Stimulated activated CD8-positive, alpha-beta memory T cell treated with anti-CD3 and anti-CD28 coated beads, Interleukin-12 subunit alpha, Interleukin-12 subunit beta, amount 100 ng/mL, for 24 hours (primary cell): ENCODE measurements around the gene RPL27A.

Source experiments
- DNase-seq: peaks from one replicate; pipeline ENCODE4 v3.0.0-alpha.2; 2020; ENCODE audit errors: extremely low read depth

Gene RPL27A

DNA sequence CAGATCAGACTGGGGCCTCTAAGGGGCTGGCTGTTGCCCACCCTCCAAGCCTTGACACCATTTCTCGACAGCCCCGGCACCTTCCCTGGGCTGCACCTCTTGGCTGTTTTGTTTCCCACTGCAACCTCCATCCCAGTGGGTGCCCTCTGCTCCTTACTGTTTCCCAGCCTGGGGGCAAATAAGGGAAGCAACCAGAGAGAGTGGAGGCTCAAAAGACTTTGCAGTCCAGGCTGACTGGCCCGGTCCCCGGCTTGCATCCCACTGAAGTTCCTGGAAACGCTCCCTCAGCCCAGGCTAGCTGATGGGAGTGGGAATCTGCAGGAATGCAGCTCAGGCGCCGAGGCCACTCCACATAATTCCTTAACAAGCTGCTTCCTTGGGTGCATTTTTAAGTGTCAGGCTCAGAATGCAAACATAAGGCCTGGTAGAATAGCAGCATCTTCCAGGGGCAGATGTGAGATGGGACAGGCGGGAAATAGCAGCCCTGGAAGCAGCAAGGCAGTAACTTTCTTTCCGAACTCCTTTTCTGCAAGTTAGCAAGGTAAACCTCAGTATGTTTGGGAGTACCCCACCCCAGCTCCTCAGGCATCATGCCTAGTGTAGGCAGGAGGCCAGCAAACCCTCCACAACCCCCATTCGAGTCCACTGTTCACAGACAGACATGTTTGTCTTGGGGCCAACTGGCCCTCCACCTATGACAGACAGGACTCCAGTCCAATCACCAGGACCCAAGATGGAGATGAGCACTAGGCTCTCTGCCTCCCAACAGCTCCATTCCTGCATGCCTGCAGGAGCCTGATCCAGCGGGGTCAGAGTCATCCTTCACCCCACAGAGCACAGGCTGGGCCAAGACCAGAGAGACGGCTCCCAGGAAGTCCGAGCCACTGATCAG lies 39.3 kb downstream of the RPL27A start:
- DNase-seq, result no peak

DNA sequence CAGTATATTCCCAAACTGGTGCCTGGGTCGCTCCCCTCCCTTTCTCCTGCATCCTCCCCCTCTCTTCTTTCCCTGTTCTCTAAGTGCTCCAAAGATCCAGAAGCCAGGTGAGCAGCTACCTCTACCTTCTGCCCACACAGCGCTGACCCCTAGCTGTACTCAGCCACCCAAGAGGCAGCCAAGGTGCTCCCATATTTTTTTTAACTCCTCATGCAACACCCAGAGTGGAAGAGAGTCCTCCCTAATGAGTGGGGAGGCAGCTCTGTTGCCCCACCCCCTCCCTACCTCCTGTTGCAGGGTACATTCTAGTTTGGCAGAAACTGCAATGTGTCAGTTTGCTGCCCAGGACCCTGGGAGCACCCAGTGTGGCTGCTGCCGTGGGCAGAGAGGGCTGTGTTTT lies 40.2 kb downstream of the RPL27A start:
- no peak for DNase-seq

DNA sequence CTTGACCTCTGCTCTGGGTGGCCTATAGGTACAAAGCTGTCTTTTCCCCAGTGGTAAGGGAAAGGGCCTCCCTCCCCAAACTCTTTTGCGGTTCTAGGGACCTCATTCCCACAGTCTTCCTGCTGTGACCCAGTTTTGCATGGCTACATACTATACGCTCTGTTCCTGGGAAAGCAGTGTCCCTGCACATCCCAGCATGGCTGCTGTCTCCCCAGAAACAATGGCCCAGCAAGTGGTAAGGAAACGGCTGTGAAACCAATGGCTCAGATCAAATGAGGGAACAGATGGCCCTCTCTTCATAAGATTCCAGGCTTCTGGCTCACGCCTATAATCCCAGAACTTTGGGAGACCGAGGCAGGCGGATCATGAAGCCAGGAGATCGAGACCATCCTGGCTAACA lies 41.1 kb downstream of the RPL27A start:
- no peak for DNase-seq

DNA sequence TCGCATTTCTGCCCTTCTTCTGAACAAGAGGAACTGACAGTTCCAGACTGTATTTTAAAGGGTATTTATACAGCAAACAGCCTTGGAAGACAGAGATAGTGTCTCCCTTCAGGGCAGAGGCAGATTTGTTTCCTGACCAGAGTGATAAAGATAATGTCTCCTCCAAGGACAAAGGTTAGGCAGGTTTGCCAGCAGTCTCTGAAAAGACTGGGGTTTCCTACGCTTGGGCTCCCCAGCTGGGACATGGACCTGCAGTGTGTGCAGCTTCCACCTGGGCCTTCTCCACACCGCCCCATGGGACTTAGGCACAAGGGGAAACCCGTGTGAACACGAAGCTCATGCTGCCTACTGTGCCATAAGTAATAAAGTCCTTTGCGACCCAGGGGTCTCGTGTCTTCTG lies 42.1 kb downstream of the RPL27A start:
- DNase-seq, result no peak

DNA sequence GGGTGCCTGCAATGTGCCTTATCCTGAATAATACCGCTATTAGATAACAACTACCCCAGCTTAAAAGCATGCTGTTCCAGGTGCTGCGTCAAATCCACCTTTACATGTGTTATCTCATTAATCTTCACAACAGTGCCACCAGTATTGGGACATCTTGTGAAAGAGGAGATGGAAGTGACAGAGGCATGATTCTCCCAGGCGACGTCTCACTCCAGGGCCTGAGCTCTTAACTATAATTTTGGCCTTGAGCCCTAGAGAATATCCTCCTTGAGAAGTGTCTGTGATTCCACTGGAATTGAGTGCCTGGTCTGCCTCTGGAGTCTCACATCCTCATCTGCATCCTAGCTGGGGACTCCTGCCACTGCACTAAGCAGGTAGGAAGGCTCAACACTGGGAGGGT lies 43.8 kb downstream of the RPL27A start:
- DNase-seq, result no peak

DNA sequence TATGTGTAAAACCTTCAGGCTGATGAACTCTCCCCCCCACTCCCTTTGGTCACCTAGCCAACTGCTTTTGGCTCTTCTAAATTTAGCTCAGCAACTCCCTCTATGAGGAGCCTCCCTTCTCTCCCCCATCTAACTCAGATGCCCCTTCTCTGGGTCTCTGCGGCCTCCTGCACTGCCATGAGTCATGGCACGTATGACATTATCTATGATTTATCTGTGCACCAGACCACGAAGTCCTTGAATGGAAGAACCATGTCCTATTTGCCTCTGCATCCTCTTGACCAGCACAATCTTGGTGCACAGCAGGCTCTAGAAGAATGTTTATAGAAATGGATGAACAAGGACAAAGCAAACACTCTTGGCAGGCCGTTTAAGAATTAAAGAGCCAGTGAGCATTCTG lies 46.0 kb downstream of the RPL27A start:
- no peak for DNase-seq

DNA sequence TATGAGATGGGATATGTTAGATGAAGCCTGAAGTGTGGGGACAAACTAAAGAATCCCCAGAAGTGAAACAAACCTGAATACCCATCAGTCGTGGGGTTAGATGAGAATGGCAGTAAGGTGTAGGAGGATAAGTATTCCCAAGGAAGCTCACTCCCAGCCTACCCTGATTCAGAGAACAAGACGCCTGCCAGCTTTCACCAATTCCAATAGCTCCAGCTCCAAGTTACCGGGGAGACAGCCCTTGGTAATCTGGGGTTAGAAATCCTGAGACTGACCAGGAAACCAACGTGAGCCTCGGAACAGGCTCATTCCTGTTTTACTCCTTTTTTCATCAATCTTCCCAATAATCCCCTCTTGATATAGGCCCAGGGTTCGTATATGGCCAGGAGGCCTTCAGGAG lies 46.5 kb downstream of the RPL27A start:
- no peak for DNase-seq

DNA sequence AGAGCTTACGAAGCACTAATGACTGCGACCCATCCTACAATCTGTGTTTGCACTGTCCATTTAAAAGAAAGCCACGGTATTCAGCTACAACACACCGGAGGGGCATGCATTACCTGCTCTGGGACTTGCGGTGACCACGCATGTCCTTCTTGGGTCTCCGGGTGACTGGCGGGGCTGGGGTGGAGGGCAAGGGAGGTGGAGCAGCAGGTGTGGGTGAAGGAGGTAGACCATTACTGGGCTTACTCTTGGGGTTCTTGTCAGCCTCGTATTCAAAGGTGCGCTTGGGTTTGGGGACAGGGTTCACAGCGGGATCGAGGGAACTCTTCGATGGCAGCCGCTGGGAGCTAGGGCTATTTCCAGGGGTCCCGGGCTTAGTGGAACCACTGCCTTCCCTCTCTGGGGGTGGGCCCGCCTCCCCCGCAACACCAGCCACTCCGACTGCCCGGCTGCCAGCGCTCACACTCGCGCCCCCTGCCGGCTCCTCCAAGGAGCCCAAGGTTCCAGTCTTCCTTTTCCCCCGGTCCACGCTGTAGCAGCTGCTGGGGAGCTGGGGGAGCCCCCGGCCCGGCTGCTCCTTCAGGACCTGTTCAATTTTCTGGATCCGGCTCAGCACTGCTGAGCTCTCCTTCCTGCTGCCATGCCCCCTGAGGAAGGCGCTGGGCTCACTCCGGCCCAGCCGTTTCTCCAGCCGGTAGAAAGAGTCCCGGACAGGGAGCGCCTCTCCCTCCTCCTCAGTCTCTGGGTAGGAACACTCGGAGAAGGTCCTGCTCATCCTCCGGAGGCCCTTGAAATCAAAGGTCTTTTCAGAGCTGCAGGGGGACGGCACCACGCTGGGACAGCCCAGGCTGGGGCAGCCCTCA lies 47.5 kb downstream of the RPL27A start:
- DNase-seq, result no peak

DNA sequence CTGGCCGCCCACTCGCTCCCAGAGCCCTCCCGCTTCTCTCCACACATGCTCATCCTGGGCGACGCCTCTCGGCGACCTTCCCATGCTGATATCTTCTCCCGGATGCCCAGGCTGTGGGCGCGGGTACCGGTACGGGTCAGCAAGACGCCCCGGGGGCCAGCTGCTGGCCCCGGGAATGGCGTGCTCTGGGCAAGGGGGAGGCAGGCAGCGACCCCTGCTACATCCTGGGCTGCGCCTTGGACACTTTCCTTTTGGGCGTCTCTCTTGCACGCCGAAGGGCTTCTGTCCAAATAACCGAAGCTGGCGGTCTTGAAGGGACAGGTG lies 48.1 kb downstream of the RPL27A start:
- no peak for DNase-seq

DNA sequence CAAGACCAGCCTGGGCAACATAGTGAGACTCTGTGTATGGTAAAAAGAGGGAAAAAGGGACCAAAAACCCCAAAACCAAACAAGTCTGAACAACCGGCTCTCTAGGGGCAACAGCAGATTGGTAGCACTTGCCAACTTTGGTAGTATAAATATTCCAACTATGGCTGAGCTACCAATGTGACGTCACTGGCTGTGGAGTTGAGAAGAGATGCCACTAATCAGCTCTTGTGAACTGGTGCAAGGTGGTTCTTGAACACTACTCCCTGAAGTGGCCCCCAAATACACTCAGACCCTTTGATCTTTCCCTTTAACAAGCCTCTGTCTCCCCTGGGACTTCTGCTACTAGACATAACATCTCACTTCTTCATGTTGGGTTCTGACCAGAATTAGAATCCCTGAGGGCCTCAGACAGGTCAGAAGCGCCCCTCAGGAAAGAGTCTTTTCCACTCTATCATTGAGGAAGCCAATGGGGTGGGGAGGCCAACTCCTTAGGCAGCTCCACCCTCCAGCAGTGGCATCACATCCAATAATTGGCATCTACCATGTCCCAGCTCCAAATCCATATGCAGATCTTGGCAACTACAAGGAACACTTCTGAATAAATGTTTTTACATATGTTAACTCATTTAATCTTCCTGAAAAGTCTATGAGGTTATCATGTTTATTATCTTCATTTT lies 49.2 kb downstream of the RPL27A start:
- no peak for DNase-seq

DNA sequence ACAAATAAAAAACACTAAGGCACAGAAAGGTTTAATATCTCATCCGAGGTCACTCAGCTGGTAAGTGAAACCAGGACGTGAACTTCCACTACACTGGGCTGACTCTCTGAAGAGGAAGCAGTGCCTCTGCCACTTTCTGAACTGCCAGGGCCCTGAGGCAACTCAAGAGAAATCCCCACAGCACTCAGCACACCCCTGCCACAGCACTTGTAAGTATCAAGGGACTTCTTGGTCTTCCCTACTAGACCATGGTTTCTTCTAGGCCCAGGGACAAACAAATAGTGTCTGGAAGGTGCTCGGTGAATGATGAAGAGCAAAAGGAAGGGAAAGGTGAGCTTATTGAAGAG lies 49.7 kb downstream of the RPL27A start:
- DNase-seq, result no peak

DNA sequence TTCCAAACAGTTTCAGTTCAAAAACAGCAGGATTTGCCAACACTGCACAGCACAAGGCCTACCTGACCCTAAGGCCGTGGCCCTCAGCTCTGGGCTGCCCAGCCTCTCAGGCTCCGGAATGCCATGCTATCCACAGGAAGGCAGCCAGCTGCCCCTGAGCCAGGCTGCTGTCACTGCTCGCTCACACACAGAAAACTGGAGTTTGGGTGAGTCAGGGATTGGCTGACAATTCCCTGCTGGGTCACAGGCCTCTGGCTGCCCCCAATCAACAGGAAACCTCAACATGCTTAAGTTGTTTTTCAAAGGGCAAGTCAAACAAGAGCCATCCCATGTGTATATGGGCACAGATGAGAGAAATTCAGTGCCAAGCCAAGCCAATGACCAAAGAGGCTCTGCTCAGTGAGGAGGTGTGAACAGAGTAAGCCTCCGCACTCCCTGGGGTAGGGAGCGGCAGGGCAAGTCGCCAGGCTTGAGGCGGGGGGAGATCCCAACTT lies 50.2 kb downstream of the RPL27A start:
- no peak for DNase-seq

DNA sequence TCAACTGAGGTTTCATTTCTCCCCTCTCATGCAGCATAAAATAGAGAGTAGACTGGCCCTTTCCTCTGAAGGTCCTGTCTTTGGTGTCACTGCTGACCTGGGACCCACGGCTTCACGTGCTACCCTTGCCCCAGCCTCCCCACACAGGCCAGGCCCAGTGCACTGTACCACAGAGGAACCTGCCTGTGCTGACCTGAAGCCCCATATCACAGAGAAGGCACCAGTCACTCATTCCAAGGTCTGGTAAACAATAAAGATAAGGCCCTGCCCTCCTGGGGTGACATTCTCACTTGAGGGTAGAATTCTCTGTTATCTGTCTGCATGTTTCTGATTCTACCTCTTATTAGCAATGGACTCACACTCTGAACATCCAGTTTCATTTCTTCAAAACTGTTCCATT lies 51.3 kb downstream of the RPL27A start:
- no peak for DNase-seq

DNA sequence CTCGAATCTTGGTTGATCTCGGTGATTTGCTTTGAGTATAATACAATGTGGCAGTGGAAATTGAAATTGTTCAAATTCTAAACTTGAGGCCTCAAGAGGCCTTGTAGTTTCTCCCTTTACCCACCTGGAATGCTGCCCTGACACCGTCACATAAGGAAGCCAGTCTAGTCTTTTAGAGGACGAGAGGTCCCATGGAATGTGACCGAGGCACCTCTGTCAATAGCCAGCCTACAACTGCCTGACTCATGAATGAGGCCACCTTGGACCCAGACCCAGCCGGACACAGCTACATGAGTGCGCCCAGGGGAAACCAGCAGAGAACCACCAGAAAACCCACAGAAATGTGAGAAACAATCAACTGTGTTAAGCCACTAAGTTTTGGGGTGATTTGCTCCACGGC lies 52.5 kb downstream of the RPL27A start:
- DNase-seq, result no peak

DNA sequence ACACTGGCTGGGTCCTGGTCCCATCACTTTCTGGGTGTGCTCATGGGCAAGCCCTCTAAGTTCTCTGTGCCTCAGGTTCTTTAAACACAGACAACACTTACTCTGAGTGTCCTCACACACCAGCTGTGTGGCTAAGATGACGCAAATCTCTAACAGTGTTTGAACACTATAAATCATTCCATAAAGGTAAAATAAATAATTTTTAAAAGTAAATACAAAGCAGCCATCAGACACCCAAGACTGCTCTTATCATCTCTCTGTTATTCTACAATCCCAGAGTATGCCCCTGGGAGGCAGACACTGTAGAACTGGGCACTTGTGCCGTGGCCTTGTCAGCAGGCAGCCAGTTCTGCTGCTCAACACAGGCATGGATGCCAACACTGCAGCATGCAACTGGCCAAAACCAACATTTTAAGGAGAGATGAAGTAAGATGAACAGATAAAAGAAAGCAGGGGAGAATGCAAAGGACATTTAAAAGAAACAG lies 56.8 kb downstream of the RPL27A start:
- no peak for DNase-seq
